Stimulated activated CD8-positive, alpha-beta memory T cell treated with anti-CD3 and anti-CD28 coated beads, Interleukin-2, amount 100 ng/mL, for 1 hour (primary cell): ENCODE measurements around the gene PFDN4.

Experiments used
- DNase-seq, 2 donors: peaks; one replicate each; pipeline ENCODE4 v3.0.0-alpha.2; 2020; ENCODE audit warnings: low read depth in 2 of 2

The PFDN4 gene

GRCh38 chr20:54200487-54201267 is 7.2 kb upstream of the PFDN4 start:
- no peak for DNase-seq

- DNase-seq = no peak
Measured at GRCh38 chr20:54201268-54201846, 6.5 kb upstream of the PFDN4 start.

- DNase-seq = no peak
Measured at GRCh38 chr20:54203281-54203680, 4.6 kb upstream of the PFDN4 start.

- DNase-seq = no peak
Measured at GRCh38 chr20:54204063-54204462, 3.8 kb upstream of the PFDN4 start.

GRCh38 chr20:54204481-54204880 is 3.4 kb upstream of the PFDN4 start:
- no peak for DNase-seq

GRCh38 chr20:54205450-54205849 is 2.4 kb upstream of the PFDN4 start:
- DNase-seq = no peak

GRCh38 chr20:54207053-54207742 is 689 bp upstream of the PFDN4 start:
- DNase-seq = no peak

- DNase-seq = peak in 1 of 2 donors; percentile 0
Measured at GRCh38 chr20:54208548-54209176, 775 bp downstream of the PFDN4 start.

- no peak for DNase-seq
Measured at GRCh38 chr20:54209216-54209813, 1.4 kb downstream of the PFDN4 start.

- DNase-seq = no peak
Measured at GRCh38 chr20:54212226-54212625, 4.3 kb downstream of the PFDN4 start.

GRCh38 chr20:54212871-54213270 is 5.0 kb downstream of the PFDN4 start:
- DNase-seq = no peak

GRCh38 chr20:54214566-54214965 is 6.7 kb downstream of the PFDN4 start:
- no peak for DNase-seq

- no peak for DNase-seq
Measured at GRCh38 chr20:54215157-54215789, 7.4 kb downstream of the PFDN4 start.

- no peak for DNase-seq
Measured at GRCh38 chr20:54217762-54218161, 9.9 kb downstream of the PFDN4 start.

- DNase-seq = no peak
Measured at GRCh38 chr20:54218470-54218869, 10.6 kb downstream of the PFDN4 start.

- no peak for DNase-seq
Measured at GRCh38 chr20:54219751-54220426, 12.0 kb downstream of the PFDN4 start.

GRCh38 chr20:54220722-54221121 is 12.8 kb downstream of the PFDN4 start:
- no peak for DNase-seq

- no peak for DNase-seq
Measured at GRCh38 chr20:54221353-54221752, 13.5 kb downstream of the PFDN4 start.

- no peak for DNase-seq
Measured at GRCh38 chr20:54221996-54222890, 14.4 kb downstream of the PFDN4 start.

- DNase-seq = no peak
Measured at GRCh38 chr20:54223285-54223684, 15.4 kb downstream of the PFDN4 start.
